Raji (cell line): ENCODE measurements around the gene ASPHD2.

ENCODE experiments used
- POLR2A ChIP-seq: IDR thresholded peaks from 2 replicates; pipeline ENCODE4 v1.6.1; 2011; ENCODE audit warnings: low read depth, low read length, control low read depth; ENCODE audit not compliant: insufficient read depth

ASPHD2 gene

DNA sequence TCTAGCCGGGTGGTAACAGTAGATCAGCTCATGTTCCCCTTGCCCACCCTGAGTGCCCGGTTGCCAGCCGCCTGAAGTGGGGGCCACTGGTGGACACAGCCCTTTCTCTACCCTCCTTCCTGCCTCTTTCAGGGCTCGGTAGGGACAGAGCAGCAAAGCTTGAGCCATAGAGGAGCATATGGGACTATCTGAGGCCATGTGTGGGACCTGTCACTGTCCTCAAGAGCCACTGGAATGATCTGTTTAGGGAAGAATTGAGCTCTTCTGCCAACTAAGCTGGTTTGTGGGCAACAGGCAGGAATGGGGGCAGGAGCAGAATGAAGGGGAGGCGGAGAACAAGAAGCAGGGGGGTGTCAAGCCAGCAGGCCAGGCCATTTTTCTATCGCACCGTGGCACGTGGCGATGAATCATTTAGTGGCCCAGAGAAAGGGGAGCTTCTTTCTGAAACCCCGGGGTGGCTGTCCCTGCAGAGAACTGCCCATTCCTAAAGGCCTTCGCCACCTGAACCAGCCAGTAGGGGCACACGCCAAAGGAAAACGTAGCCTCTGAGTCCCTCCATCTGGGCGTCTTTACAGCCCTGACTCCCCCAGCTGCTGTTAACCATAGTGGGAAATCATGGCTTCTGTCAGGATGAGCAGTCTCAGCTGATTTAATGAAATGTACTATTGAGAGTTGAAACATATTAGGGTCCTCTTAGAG lies 8.8 kb downstream of the ASPHD2 start:
- no peak for TF ChIP-seq POLR2A

DNA sequence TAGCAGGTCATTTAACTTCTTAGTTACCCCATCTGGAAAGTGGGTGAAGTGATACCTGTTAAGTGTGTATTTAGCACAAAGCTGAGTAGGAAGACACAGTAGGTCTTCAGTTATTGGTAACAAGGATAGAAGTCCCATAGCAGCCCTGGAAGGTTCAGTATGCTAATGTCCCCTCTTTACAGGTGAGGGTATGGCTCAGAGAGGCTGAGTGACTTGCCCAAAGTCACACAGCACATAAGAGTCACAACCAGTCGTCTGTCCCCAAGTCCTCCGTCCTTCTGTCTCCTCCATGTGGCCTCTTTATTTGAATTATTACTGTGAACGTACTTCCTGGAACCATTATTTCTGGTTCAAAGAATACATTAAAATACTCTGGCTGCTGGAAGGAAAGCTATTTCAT lies 10.5 kb downstream of the ASPHD2 start:
- no peak for TF ChIP-seq POLR2A

DNA sequence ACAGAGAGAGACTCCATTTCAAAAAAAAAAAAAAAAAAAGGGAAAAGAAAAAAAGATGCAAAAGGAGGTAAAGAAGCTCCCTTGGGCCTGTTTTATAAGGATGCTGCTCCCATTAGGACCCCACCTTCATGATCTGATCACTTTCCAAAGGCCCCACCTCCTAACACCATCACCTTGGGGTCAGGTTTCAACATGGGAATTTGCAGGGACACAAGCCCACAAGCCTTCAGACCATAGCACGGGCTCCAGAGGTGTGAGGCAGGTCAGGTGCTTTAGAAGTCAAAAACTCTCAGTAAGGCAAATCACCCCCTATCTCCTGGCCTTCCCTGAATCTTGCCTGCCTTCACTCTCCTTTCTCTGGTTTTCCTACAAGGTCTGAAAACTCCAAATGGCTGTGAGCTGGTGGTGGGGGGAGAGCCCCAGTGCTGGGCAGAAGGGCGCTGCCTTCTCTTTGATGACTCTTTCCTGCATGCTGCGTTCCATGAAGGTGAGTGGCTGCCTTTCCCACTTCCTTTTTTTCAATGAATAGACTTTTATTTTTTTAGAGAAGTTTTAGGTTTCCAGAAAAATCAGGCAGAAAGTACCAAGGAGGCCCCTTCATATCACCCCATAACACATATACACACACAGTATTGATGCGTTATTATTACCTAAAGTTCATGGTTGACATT lies 13.2 kb downstream of the ASPHD2 start:
- TF ChIP-seq POLR2A: no peak

DNA sequence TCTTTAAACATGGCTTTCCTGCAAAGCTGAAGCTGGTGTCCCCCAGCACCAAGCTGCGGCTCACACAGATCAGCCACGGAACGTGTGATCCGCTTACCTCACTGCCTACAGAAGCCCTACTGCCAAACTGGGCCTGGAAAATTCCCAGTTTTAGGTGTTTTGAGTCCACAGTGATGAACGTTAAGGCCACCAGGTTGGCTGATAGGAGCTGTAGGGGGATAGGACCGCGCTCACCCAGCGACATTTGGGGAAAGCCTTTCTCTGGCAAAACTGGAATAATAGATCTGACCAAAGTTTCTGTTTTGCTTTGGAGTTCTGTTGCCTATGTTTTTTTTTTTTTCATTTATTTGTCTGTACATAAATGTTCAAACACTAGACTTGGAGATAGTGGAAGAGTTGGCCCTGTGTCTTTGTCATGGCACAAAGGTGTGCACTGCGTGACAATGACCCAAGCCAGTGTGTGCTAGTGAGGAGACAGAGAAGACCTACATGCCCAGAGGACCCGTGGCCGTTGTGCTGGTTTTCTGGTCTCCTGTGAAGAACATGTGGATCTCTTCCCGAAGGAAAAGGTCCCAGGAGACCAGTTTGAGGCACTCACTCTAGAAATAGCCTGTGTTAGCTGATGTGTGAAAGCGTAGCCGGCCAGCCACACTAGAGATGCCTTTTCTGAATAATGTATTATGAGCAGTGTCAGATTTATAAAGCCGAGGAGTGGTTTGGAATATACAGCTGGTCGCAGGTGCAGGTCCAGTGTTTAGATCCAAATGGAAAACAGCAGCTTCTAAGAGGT lies 15.0 kb downstream of the ASPHD2 start:
- no peak for TF ChIP-seq POLR2A

DNA sequence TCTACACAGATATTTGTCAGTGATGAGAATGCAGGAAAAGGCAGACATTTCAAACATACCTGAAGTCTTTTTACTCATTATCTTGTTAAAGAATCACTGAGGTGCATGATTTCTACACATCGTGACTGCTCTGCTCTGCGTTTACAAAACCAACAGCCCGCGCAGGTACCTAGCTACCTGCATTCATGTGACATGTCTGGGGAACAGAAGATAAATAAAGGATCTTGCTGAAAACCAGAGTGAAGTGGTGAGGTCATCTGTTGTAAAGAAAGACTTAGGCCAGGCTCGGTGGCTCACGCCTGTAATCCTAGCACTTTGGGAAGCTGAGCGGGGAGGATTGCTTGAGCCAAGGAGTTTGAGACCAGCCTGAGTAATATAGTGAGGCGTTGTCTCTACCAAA lies 15.7 kb downstream of the ASPHD2 start:
- TF ChIP-seq POLR2A: no peak

DNA sequence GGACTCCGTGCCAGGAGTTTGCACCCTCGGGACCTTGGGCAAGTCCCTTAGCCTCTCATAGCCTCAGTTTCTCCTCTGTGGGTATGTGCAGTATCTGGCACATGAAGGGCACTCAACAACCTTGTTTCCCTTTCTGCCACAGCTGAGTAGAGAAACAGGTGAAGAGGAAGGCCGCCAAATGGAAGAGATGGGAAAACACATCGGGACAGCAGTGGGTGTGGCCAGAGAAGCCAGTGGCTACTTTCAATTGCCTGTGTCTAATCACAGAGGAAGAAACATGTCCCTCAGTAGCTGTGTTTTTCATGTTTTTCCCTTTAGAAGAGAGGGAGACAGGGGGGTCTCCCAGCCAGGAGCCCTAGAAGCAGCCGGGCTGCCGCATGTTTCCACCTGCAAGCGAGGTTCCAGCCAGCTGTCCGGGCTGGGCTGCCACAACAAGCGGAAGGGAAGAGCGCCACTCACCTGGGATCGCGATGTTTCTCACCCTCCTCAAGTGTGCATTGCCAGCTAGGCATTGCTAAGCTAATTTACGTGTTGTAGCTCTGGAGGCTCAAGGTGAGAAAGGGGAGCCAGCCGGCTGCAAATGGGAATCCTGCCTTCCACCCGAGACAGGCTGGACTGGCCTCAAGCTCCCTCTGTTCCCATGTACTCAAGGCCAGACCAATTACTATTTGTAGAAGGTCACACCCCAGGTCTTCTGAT lies 16.7 kb downstream of the ASPHD2 start:
- TF ChIP-seq POLR2A: no peak

DNA sequence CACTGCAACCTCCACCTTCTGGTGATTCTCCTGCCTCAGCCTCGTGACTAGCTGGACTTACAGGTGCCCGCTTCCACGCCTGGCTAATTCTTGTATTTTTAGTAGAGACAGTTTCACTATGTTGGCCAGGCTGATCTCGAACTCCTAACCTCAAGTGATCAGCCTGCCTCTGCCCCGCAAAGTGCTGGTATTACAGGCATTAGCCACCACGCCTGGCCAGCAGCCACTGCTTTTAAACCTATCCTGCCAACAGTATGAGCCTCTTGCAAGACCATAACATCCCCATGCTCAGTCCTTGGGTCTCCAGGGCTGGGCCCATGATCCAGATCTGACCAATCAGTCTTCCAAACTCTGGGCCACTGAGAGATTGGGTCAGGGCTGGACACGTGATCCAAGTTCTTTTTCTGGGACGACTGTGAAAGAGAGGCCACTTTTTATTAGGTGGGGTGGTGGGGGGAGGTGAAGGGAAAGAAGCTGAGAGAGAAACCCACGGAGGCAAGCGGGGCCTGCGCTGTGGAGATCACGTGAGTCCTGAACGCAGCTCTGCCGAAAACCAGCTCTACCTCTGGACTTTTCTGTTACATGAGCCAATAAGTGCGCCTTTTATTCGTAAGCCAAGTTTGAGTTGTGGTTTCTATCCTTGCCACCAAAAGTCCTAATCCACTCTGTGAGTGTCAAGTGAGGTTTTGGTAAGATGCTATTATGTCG lies 17.9 kb downstream of the ASPHD2 start:
- no peak for TF ChIP-seq POLR2A

DNA sequence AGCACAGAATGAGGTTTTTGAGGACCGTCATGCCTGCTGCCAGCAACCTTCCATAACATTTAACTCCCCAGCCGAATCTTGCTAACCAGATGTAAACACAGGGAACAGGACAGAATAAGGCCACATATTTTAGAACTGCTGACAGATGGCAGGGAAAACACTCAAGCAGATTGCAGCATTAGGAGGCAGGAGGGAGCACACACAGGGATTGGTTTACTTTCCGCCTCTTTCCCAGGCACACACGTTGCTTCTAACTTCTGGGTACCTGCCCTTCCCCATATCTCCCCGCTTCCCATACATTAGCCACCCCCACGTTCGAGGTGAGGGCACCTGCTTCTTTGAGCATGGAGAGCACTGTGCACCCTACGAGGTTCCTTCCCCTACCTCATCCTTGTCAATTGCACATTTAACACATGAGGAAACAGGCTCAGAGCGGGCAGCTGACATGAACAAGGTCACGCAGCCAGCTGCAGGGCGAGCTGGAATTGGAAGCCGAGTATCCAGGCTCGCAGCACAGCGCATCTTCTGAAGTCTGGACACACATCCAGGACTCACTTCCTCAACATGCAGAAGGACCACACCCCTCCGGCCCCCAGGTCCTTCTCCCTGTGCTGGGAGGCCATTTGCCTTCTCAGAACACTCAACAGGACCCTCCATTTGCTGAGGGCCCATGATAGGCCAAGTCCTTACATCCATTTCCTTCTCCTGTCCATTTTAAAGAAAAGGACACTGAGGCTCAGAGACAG lies 18.7 kb downstream of the ASPHD2 start:
- no peak for TF ChIP-seq POLR2A

DNA sequence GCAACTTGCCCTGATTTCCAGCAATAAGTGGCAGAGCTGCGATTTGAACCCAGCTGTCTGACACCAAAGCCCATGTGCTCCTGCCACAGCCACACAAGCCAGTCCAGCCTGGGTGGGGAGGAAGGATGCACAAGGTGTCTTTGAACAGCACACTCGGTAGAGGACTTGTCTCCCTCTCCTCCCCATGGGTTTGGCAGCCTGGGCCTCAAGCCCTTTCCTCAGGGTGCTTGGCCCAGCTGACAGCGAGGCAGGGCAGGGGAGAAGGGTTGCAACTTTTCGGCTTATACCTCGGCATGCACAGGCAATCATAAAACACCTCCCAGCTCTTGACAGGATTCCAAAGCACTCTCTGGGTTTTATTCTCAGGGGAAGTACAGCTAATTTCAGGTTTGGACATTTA lies 19.3 kb downstream of the ASPHD2 start:
- TF ChIP-seq POLR2A: no peak

DNA sequence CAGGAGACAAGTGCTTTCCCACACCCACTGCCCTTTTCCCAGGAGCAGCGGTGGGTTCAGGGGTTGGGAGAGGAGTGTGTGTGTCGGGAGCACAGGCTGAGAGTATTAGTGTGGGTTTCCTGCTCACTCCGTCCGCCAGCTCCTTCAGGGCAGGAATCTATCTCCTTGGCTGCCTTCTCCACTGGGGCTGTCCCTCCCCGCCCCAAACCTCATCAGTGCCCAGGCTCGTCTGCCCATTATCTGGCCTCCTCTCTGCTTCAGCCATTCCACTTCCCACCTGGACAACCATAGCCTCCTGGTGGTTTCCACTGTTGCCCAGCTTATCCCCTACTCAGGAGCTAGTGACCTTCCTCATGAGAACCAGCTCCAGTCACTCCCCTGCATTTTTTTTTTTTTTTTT lies 19.9 kb downstream of the ASPHD2 start:
- no peak for TF ChIP-seq POLR2A

DNA sequence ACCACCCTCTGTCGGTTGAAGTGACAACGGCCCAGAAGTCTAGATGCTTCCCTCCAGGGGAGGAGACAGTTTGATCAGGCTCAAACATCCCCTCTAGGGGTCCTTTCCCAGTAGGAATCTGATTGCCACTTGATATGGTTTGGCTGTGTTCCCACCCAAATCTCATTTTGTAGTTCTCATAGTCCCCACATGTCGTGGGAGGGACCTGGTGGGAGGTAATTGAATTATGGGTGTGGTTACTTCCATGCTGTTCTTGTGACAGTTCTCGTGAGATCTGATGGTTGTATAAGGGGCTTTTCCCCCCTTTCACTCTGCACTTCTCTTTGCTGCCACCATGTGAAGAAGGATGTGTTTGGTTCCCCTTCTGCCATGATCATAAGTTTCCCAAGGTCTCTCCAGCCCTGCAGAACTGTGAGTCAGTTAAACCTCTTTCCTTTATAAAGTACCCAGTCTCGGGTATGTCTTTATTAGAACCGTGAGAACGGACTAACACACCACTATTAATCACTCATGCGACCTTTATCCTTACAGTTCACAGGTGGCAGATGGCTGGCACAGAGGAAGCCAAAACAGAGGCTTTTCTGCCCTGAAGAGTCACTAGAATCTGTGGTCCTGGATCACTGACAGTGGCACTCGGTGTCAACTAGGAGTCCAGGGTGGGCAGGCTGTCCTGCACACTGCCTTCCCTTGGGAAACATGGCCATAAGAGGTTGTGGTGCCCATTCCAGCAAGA lies 21.6 kb downstream of the ASPHD2 start:
- TF ChIP-seq POLR2A: no peak

DNA sequence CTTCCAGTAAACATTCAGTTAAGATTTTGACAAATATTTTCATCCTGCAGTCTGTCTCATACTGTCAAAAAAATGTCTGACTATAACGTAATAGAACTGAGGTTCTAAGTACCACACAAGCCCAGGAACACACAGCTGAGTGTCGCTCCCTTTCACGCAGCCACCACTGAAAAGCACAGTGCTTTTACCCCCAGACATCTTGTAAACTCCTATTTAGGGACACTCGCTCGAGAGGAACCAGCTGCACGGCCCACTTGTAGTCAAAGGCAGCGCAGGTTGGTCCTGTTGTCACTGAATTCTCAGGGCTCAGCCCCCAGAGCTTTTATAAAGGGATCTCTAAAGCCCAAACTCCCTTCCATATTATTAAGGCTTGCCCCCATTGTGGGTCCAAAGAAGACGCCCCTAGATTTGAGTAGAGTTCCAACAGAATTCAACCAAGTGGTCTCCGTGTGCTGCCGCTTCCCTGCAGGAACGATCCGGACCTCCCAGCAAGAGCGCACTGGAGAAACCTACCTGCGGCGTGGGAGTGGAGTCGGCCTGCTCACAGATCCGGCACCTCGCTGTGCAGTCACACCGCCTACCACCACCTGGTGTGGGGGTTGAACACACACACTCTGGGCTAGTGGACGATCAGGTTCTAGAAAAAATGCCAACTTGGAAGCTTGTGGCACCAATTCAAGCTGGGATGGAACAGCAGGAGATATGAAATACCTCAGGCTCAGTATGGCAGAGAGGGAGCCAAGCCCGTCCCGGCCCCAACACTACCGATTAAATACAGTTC lies 23.4 kb downstream of the ASPHD2 start:
- TF ChIP-seq POLR2A: no peak

DNA sequence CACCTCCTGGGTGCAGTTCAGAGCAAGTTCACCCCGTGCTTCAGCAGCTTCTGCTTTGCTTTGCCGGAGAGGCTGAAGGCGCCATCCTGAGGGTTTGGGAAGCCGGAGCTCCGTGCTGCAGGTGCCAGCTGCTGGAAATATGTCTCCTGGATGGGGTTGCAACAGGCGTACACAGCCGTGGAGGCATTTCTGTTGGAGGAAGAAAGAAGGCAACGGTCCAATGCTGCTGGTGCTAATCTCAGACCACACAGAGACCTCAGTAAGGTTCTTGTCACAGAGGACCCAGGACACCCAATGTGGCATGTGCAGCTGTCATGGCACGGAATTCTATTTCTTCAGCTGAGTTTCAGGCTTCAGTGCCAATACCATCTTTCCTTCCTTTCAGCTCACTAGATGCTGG lies 24.2 kb downstream of the ASPHD2 start:
- no peak for TF ChIP-seq POLR2A

DNA sequence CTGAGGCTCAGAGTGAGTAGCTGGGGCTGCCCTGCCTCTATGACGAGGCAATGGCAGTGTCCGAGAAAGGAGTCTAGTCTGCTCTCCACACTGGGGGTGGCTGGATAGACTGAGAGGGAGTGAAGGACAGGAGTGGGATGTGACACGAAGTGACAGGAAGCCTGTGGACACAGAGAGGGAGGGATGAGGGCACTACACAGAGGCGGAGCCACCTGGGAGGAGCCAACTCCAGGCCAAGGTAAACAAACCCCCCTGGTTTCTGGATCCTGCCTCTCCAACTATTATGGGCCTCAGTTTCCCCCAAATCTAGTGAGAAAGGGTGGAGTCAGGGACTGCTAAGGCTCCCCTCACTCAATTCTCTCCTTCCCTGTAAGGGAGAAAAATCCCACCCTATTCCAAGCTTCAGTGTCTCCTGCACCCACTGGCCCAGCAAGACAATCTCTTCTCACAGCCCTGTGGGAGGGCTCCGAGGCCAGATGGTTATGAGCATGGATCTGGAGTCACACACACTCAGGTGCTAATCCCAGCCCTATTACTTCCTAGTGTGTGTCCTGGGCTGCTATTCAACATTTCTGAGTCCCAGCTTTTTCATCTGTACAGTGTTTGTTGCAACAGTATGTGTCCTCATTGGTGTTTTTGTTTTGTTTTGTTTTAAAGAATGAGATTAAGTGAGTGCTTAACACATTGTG lies 24.9 kb downstream of the ASPHD2 start:
- TF ChIP-seq POLR2A: no peak
